IPS DF 19.7 (cell line): ENCODE results near the gene DIMT1.
A peak's percentile ranks its signal among the peaks of the same experiment; 100 is the strongest.

ENCODE experiments used
- DNase-seq: peaks from one replicate; pipeline ENCODE4 v3.0.0-alpha.2; 2013; ENCODE audit warnings: low read depth, low spot score

The DIMT1 gene

GRCh38 chr5:62403411-62404250 lies at the start of gene DIMT1:
Gene DIMT1, minus strand, starts transcription at chr5:62403905. Its CDS starts 133 bp downstream, at chr5:62403772.
- peak; percentile 89 for DNase-seq

GRCh38 chr5:62450259-62450658 lies 46.6 kb upstream of the DIMT1 start:
- DNase-seq = no peak

- DNase-seq = no peak
These were observed 44.8 kb upstream of the DIMT1 start for GRCh38 chr5:62448528-62448927.

GRCh38 chr5:62432621-62433064 lies 28.9 kb upstream of the DIMT1 start:
- no peak for DNase-seq

GRCh38 chr5:62431735-62432620 lies 28.3 kb upstream of the DIMT1 start:
- no peak for DNase-seq

GRCh38 chr5:62424763-62425162 lies 21.1 kb upstream of the DIMT1 start:
- DNase-seq = no peak

GRCh38 chr5:62421414-62421813 lies 17.7 kb upstream of the DIMT1 start:
- no peak for DNase-seq

GRCh38 chr5:62419609-62420008 lies 15.9 kb upstream of the DIMT1 start:
- no peak for DNase-seq

- no peak for DNase-seq
These were observed 14.9 kb upstream of the DIMT1 start for GRCh38 chr5:62418462-62419076.

GRCh38 chr5:62413711-62414110 lies 10.0 kb upstream of the DIMT1 start:
- DNase-seq = no peak

GRCh38 chr5:62412549-62413329 lies 9.0 kb upstream of the DIMT1 start, which contains the start of gene IPO11:
Gene IPO11, plus strand, starts transcription at chr5:62412763. Its CDS starts 24,517 bp downstream, at chr5:62437280.
- DNase-seq = peak; percentile 98

- DNase-seq = no peak
These were observed 8.3 kb downstream of the DIMT1 start for GRCh38 chr5:62395210-62395950.

- no peak for DNase-seq
These were observed 16.9 kb downstream of the DIMT1 start for GRCh38 chr5:62386824-62387223.

- DNase-seq = no peak
These were observed 17.8 kb downstream of the DIMT1 start for GRCh38 chr5:62385816-62386400.

- no peak for DNase-seq
These were observed 18.6 kb downstream of the DIMT1 start for GRCh38 chr5:62385131-62385530.

GRCh38 chr5:62376064-62376463 lies 27.6 kb downstream of the DIMT1 start:
- DNase-seq = no peak

- DNase-seq = no peak
These were observed 28.1 kb downstream of the DIMT1 start for GRCh38 chr5:62375627-62376026.

GRCh38 chr5:62374090-62374489 lies 29.6 kb downstream of the DIMT1 start:
- no peak for DNase-seq

- DNase-seq = no peak
These were observed 30.3 kb downstream of the DIMT1 start for GRCh38 chr5:62373382-62373781.

- DNase-seq = no peak
These were observed 31.1 kb downstream of the DIMT1 start for GRCh38 chr5:62372600-62372999.
